H9 (cell line): ENCODE measurements around the gene PAK2. TPM values are rescaled to one million over a fixed set of nuclear protein-coding genes. Genes with fewer than 3 reads are reported as not detected.

Experiments
- DNase-seq: peaks from one replicate; pipeline ENCODE4 v3.0.0-alpha.2; 2017
- H2AFZ ChIP-seq: one replicate; pipeline ENCODE4 v1.6.1; 2013; ENCODE audit warnings: mild to moderate bottlenecking, low read length, control low read depth, moderate library complexity
- H2AK5ac ChIP-seq: 2 replicates; pipeline ENCODE4 v1.6.1; 2013; ENCODE audit warnings: low read length, control low read depth, mixed read lengths; ENCODE audit not compliant: insufficient read length
- H2BK120ac ChIP-seq: one replicate; pipeline ENCODE4 v1.6.1; 2013; ENCODE audit warnings: low read depth, mild to moderate bottlenecking, low read length, control low read depth, inconsistent platforms; ENCODE audit not compliant: poor library complexity, severe bottlenecking
- H2BK12ac ChIP-seq: 2 replicates; pipeline ENCODE4 v1.6.1; 2013; ENCODE audit warnings: low read length, control low read depth, mixed read lengths, low read depth; ENCODE audit not compliant: insufficient read length
- H2BK15ac ChIP-seq: 2 replicates; pipeline ENCODE4 v1.6.1; 2013; ENCODE audit warnings: low read depth, low read length, control low read depth
- H2BK20ac ChIP-seq: one replicate; pipeline ENCODE4 v1.6.1; 2013; ENCODE audit warnings: low read depth, mild to moderate bottlenecking, low read length, control low read depth, inconsistent platforms; ENCODE audit not compliant: poor library complexity, severe bottlenecking
- H2BK5ac ChIP-seq: 2 replicates; pipeline ENCODE4 v1.6.1; 2013; ENCODE audit warnings: low read length, control low read depth, mixed read lengths; ENCODE audit not compliant: insufficient read length
- H3K14ac ChIP-seq: 2 replicates; pipeline ENCODE4 v1.6.1; 2013; ENCODE audit warnings: low read length, control low read depth; ENCODE audit not compliant: insufficient read depth
- H3K18ac ChIP-seq: 2 replicates; pipeline ENCODE4 v1.6.1; 2013; ENCODE audit warnings: low read depth, mild to moderate bottlenecking, mixed read lengths, low read length, control low read depth; ENCODE audit not compliant: insufficient read length
- H3K23ac ChIP-seq: 2 replicates; pipeline ENCODE4 v1.6.1; 2013; ENCODE audit warnings: low read length, control low read depth, mixed read lengths, low read depth; ENCODE audit not compliant: insufficient read length
- H3K23me2 ChIP-seq: 2 replicates; pipeline ENCODE4 v1.6.1; 2013; ENCODE audit warnings: low read depth, mild to moderate bottlenecking, mixed read lengths, low read length, control low read depth; ENCODE audit not compliant: insufficient read length, poor library complexity, severe bottlenecking
- H3K27ac ChIP-seq: 2 replicates; pipeline ENCODE4 v1.5.1; 2013; ENCODE audit warnings: low read length, control low read depth, mixed read lengths, low read depth; ENCODE audit not compliant: insufficient read length
- H3K27me3 ChIP-seq: 2 replicates; pipeline ENCODE4 v1.6.1; 2013; ENCODE audit warnings: low read length, control low read depth, inconsistent platforms; ENCODE audit not compliant: insufficient read depth
- H3K4ac ChIP-seq: 2 replicates; pipeline ENCODE4 v1.6.1; 2013; ENCODE audit warnings: low read depth, mild to moderate bottlenecking, control low read depth, inconsistent platforms, low read length, moderate library complexity
- H3K4me1 ChIP-seq: 2 replicates; pipeline ENCODE4 v1.6.1; 2013; ENCODE audit warnings: low read length, control low read depth, inconsistent platforms; ENCODE audit not compliant: insufficient read depth
- H3K4me2 ChIP-seq: 2 replicates; pipeline ENCODE4 v1.6.1; 2013; ENCODE audit warnings: low read length, control low read depth, mixed read lengths; ENCODE audit not compliant: insufficient read length, insufficient read depth
- H3K56ac ChIP-seq: 2 replicates; pipeline ENCODE4 v1.6.1; 2013; ENCODE audit warnings: low read depth, mild to moderate bottlenecking, mixed read lengths, low read length, control low read depth; ENCODE audit not compliant: insufficient read length
- H3K79me1 ChIP-seq: 2 replicates; pipeline ENCODE4 v1.6.1; 2013; ENCODE audit warnings: low read depth, mild to moderate bottlenecking, moderate library complexity, low read length, control low read depth, inconsistent platforms; ENCODE audit not compliant: insufficient read depth, poor library complexity, severe bottlenecking
- H3K79me2 ChIP-seq: 2 replicates; pipeline ENCODE4 v1.6.1; 2013; ENCODE audit warnings: low read length, control low read depth, inconsistent platforms; ENCODE audit not compliant: insufficient read depth
- H3K9ac ChIP-seq: 2 replicates; pipeline ENCODE4 v1.6.1; 2013; ENCODE audit warnings: low read length, control low read depth, mixed read lengths; ENCODE audit not compliant: insufficient read length; ENCODE audit errors: extremely low read depth
- H3K9me3 ChIP-seq: one replicate; pipeline ENCODE4 v1.6.1; 2013; ENCODE audit warnings: low read depth, low read length, inconsistent platforms; ENCODE audit not compliant: control insufficient read depth
- H3T11ph ChIP-seq: one replicate; pipeline ENCODE4 v1.6.1; 2013; ENCODE audit warnings: mild to moderate bottlenecking, low read length, control low read depth, inconsistent platforms
- H4K20me1 ChIP-seq: one replicate; pipeline ENCODE4 v1.6.1; 2013; ENCODE audit not compliant: control insufficient read depth, insufficient read length, insufficient read depth
- H4K5ac ChIP-seq: 2 replicates; pipeline ENCODE4 v1.6.1; 2013; ENCODE audit warnings: low read depth, mild to moderate bottlenecking, mixed read lengths, low read length, control low read depth; ENCODE audit not compliant: insufficient read length
- H4K8ac ChIP-seq: replicated peaks from 2 replicates; pipeline ENCODE4 v1.6.1; 2013; ENCODE audit warnings: low read length, control low read depth, mixed read lengths, low read depth; ENCODE audit not compliant: insufficient read length
- H4K91ac ChIP-seq: 2 replicates; pipeline ENCODE4 v1.6.1; 2013; ENCODE audit warnings: low read depth, mild to moderate bottlenecking, moderate library complexity, mixed read lengths, low read length, control low read depth; ENCODE audit not compliant: insufficient read length
- H3K27ac Mint-ChIP-seq, 3 experiments: 2 replicates in 2 of 3; 3 replicates in 1 of 3; pipeline ENCODE4 v1.8.0; 2020 to 2021; ENCODE audit warnings: mixed read lengths in 3 of 3, mild to moderate bottlenecking in 1 of 3, moderate library complexity in 1 of 3
- H3K27me3 Mint-ChIP-seq: 2 replicates; pipeline ENCODE4 v1.8.0; 2021; ENCODE audit warnings: low read depth, mild to moderate bottlenecking, moderate library complexity, mixed read lengths
- H3K36me3 Mint-ChIP-seq, 3 experiments: 2 replicates in 2 of 3; 3 replicates in 1 of 3; pipeline ENCODE4 v1.8.0; 2020 to 2021; ENCODE audit warnings: low read depth in 3 of 3, mixed read lengths in 3 of 3; ENCODE audit not compliant: insufficient read depth in 1 of 3
- H3K4me1 Mint-ChIP-seq, 2 experiments: 2 replicates each; pipeline ENCODE4 v1.8.0; 2020; ENCODE audit warnings: mixed read lengths in 2 of 2
- H3K4me3 Mint-ChIP-seq, 2 experiments: 2 replicates in 1 of 2; 3 replicates in 1 of 2; pipeline ENCODE4 v1.8.0; 2020 to 2021; ENCODE audit warnings: mild to moderate bottlenecking in 2 of 2, mixed read lengths in 2 of 2, moderate library complexity in 1 of 2
- H3K9me3 Mint-ChIP-seq, 2 experiments: 2 replicates in 1 of 2; 3 replicates in 1 of 2; pipeline ENCODE4 v1.8.0; 2020; ENCODE audit warnings: mild to moderate bottlenecking in 2 of 2, mixed read lengths in 2 of 2, moderate library complexity in 1 of 2
- CTCF ChIP-seq: fragments of 200-600 bp; sonication (generic); conservative IDR thresholded peaks from 3 replicates; pipeline ENCODE4 v1.8.0; 2021; ENCODE audit warnings: antibody characterized with exemption, mild to moderate bottlenecking
- whole genome bisulfite sequencing: extraction: QIAGEN DNeasy Blood & Tissue Kit; methylation state at CpG from one replicate; pipeline ENCODE4 v1.1.7; 2013; ENCODE audit warnings: missing lambda C conversion rate, low lambda C conversion rate, mixed read lengths; ENCODE audit not compliant: insufficient read length; ENCODE audit errors: extremely low coverage; 5-methylcytosine and 5-hydroxymethylcytosine counted together
- total RNA-seq: library from RNA; stranded (reverse); gene quantifications from 2 replicates; pipeline ENCODE4 v1.2.1, GENCODE V29; 2021

Gene PAK2
- total RNA-seq, 1 experiment from 2014 or later = 65.7 TPM

GRCh38 chr3:196771067-196771466 is 31.4 kb downstream of the PAK2 start:
- Histone ChIP-seq H2BK20ac (no peak overlapping the region), H2BK5ac (no peak overlapping the region), H3K56ac (no peak overlapping the region), H3K23ac (no peak overlapping the region), H4K5ac (no peak overlapping the region), H3K4me1 (peaks cover 4% of the 10 kb centered on the region; the same call in 1 of the 2 replicates), H2BK12ac (no peak overlapping the region), H4K20me1 (no peaks in the 10 kb centered on the region), H3K9ac (no peak overlapping the region), H4K8ac (no peak overlapping the region), H2BK120ac (no peak overlapping the region), H2BK15ac (no peak overlapping the region), H2AFZ (no peak overlapping the region), H3K27ac (no peak overlapping the region), H2AK5ac (no peak overlapping the region), H3K4ac (no peak overlapping the region), H3K79me1 (peaks cover 3% of the 10 kb centered on the region), H3K79me2 (peaks cover 38% of the 10 kb centered on the region; the same call in 1 of the 2 replicates), H3K23me2 (no peaks in the 10 kb centered on the region), H3K18ac (no peak overlapping the region), H3T11ph (no peak overlapping the region), H3K9me3 (no peaks in the 10 kb centered on the region), H3K4me2 (no peak overlapping the region), H4K91ac (no peak overlapping the region), H3K14ac (no peak overlapping the region), H3K27me3 (no peaks in the 10 kb centered on the region)
- no peaks in the 10 kb centered on the region for H3K9me3 Mint-ChIP-seq
- H3K4me3 Mint-ChIP-seq = no peak overlapping the region
- TF ChIP-seq CTCF = no peak
- no CpG with 5 or more reads among the region's 1 CpG for WGBS
- H3K27me3 Mint-ChIP-seq = peaks cover 1% of the 10 kb centered on the region; the same call in 1 of the 2 replicates
- H3K4me1 Mint-ChIP-seq = peaks cover 19 to 26% of the 10 kb centered on the region in 2 experiments
- no peak overlapping the region for H3K27ac Mint-ChIP-seq
- peaks cover 7 to 25% (median 12%) of the 10 kb centered on the region in 3 experiments for H3K36me3 Mint-ChIP-seq
- no peak for DNase-seq
